Endothelial cell of umbilical vein (primary cell): ENCODE data around the gene CHI3L1. TPM values are rescaled to one million over a fixed set of nuclear protein-coding genes. Genes with fewer than 3 reads are reported as not detected.

ENCODE experiments used
- BruUV-seq: library from RNA; stranded (reverse); fragments of 400-500 nt; replicated peaks from 2 replicates; lab custom pipeline; 2021; lab: Mats Ljungman, UMichigan
- CTCF ChIA-PET: fragments of 300-600, 350-600 bp; sonication (Branson Sonifier 250); formaldehyde crosslinking; loops from one replicate; lab custom pipeline; 2021; ENCODE audit warnings: antibody characterized with exemption, inconsistent platforms; lab: Charles Lee
- POLR2A ChIA-PET: fragments of 300-600, 350-600 bp; sonication (Branson Sonifier 250); formaldehyde crosslinking; loops from one replicate; lab custom pipeline; 2021; ENCODE audit warnings: antibody characterized with exemption, inconsistent platforms; lab: Charles Lee
- DNase-seq: peaks from one replicate; pipeline ENCODE4 v3.0.0-alpha.2; 2011; ENCODE audit warnings: low read depth, low spot score
- FAIRE-seq: peaks from 2 replicates; lab custom pipeline; 2011; peaks lifted over from hg19 to GRCh38; lab: Jason Lieb, UNC
- H2AFZ ChIP-seq: 2 replicates; pipeline ENCODE4 v1.6.0; 2012; ENCODE audit warnings: low read depth, low read length, control low read depth, inconsistent platforms
- H3K27ac ChIP-seq: 2 replicates; pipeline ENCODE4 v1.5.1; 2011; ENCODE audit warnings: low read depth, mild to moderate bottlenecking, control low read depth, low read length, moderate library complexity; ENCODE audit not compliant: insufficient read depth
- H3K27me3 ChIP-seq, 2 experiments: 2 replicates each; pipeline versions ENCODE4 v1.6.0 to v1.6.1; 2011; ENCODE audit warnings: low read length in 2 of 2, mixed read lengths in 1 of 2; ENCODE audit not compliant: control insufficient read depth in 2 of 2, insufficient read depth in 2 of 2
- H3K36me3 ChIP-seq, 2 experiments: 2 replicates in 1 of 2; 3 replicates in 1 of 2; pipeline ENCODE4 v1.5.1; 2011; ENCODE audit warnings: low read length in 2 of 2, mild to moderate bottlenecking in 1 of 2, moderate library complexity in 1 of 2; ENCODE audit not compliant: control insufficient read depth in 2 of 2, insufficient read depth in 2 of 2; ENCODE audit errors: extremely low read depth in 1 of 2
- H3K4me1 ChIP-seq: 3 replicates; pipeline ENCODE4 v1.5.1; 2011; ENCODE audit warnings: mild to moderate bottlenecking, low read length; ENCODE audit not compliant: control insufficient read depth, insufficient read depth; ENCODE audit errors: extremely low read depth
- H3K4me2 ChIP-seq: 2 replicates; pipeline ENCODE4 v1.6.1; 2011; ENCODE audit warnings: low read length, control low read depth, mixed read lengths; ENCODE audit not compliant: insufficient read depth
- H3K4me3 ChIP-seq, 3 experiments: fragments of 200-600 bp in 1 of 3; sonication (generic), shearing (Covaris generic) in 1 of 3; replicated peaks in 1 of 3; 2 replicates each; pipeline ENCODE4 v1.5.1; 2011 to 2016; ENCODE audit warnings: control low read depth in 3 of 3, low read length in 3 of 3, mild to moderate bottlenecking in 2 of 3, inconsistent platforms in 1 of 3, low read depth in 1 of 3, moderate library complexity in 1 of 3; ENCODE audit not compliant: insufficient read depth in 1 of 3
- H3K79me2 ChIP-seq: 2 replicates; pipeline ENCODE4 v1.6.0; 2012; ENCODE audit warnings: low read length, inconsistent platforms; ENCODE audit not compliant: control insufficient read depth, insufficient read depth
- H3K9ac ChIP-seq: replicated peaks from 2 replicates; pipeline ENCODE3; 2011; ENCODE audit warnings: low read length, control low read depth; ENCODE audit not compliant: insufficient read depth; ENCODE audit errors: extremely low read depth
- H3K9me1 ChIP-seq: replicated peaks from 3 replicates; pipeline ENCODE4 v1.6.0; 2011; ENCODE audit warnings: mild to moderate bottlenecking, low read length; ENCODE audit not compliant: control insufficient read depth, insufficient read depth; ENCODE audit errors: extremely low read depth
- H3K9me3 ChIP-seq: replicated peaks from 2 replicates; pipeline ENCODE4 v1.5.1; 2012; ENCODE audit warnings: low read length, inconsistent platforms; ENCODE audit not compliant: control insufficient read depth, insufficient read depth
- H4K20me1 ChIP-seq: replicated peaks from 2 replicates; pipeline ENCODE3; 2011; ENCODE audit warnings: mild to moderate bottlenecking, low read length; ENCODE audit not compliant: control insufficient read depth, insufficient read depth; ENCODE audit errors: extremely low read depth
- EZH2 ChIP-seq: IDR thresholded peaks from 2 replicates; pipeline ENCODE4 v1.6.1; 2012; ENCODE audit warnings: borderline replicate concordance, low read depth, mild to moderate bottlenecking, moderate library complexity, low read length, inconsistent platforms; ENCODE audit not compliant: severe bottlenecking
- FOS ChIP-seq: IDR thresholded peaks from 2 replicates; pipeline ENCODE4 v1.6.1; 2011; ENCODE audit warnings: mild to moderate bottlenecking, low read length, moderate library complexity, borderline replicate concordance; ENCODE audit not compliant: insufficient read depth
- GATA2 ChIP-seq: IDR thresholded peaks from 2 replicates; pipeline ENCODE4 v1.7.0; 2011; ENCODE audit warnings: low read depth, mild to moderate bottlenecking, moderate library complexity, mixed read lengths, low read length; ENCODE audit not compliant: insufficient read length, insufficient read depth
- JUN ChIP-seq: IDR thresholded peaks from 2 replicates; pipeline ENCODE4 v1.6.1; 2011; ENCODE audit warnings: borderline replicate concordance, low read depth; ENCODE audit not compliant: insufficient read length, insufficient read depth
- MYC ChIP-seq: IDR thresholded peaks from one replicate; pipeline ENCODE4 v1.6.1; 2011; ENCODE audit warnings: mild to moderate bottlenecking, low read depth, low read length
- POLR2A ChIP-seq: IDR thresholded peaks from 2 replicates; pipeline ENCODE4 v1.6.1; 2012; ENCODE audit warnings: low read depth, mild to moderate bottlenecking, control low read depth, low read length
- POLR2AphosphoS5 ChIP-seq: IDR thresholded peaks from 2 replicates; pipeline ENCODE4 v1.6.1; 2012; ENCODE audit warnings: low read depth, mild to moderate bottlenecking, control low read depth, low read length, moderate library complexity; ENCODE audit not compliant: insufficient read depth
- dilution Hi-C: fragments of 300-500 bp; cut with MboI; formaldehyde crosslinking; loops from one replicate; pipeline ENCODE4 v1.15.0; 2019; ENCODE audit warnings: low sequenced_read_pairs; ENCODE audit not compliant: extremely low pct_ligation_motif_present
- intact Hi-C: fragments of 100-400 bp; cut with micrococcal nuclease; formaldehyde crosslinking; loops from one replicate; pipeline ENCODE4 v1.10.0; 2022
- polyA plus RNA-seq, 4 experiments: library from polyadenylated mRNA; depleted of rRNA in 3 of 4; stranded (reverse) in 3 of 4; unstranded in 1 of 4; fragments of >200 nt; gene quantifications; 2 replicates each; pipeline versions ENCODE4 v1.2.1 to v1.2.3, GENCODE V29; 2011 to 2012; ENCODE audit warnings: missing spikeins in 1 of 4
- total RNA-seq: library from RNA; stranded (reverse); gene quantifications from 2 replicates; pipeline ENCODE4 v1.2.3, GENCODE V29; 2021
- TF ChIP-seq, protein P1 (sequence below): IDR thresholded peaks from 2 replicates; pipeline ENCODE4 v1.6.1; 2011; ENCODE audit not compliant: insufficient read depth, insufficient read length
- TF ChIP-seq, protein P2 (sequence below), 2 donors: IDR thresholded peaks; 1 replicate in 1 of 2; 2 replicates in 1 of 2; pipeline ENCODE4 v1.5.1; 2011; ENCODE audit warnings: low read length in 2 of 2, mild to moderate bottlenecking in 2 of 2, moderate library complexity in 2 of 2, control low read depth in 1 of 2, inconsistent platforms in 1 of 2, low read depth in 1 of 2; ENCODE audit not compliant: insufficient read depth in 1 of 2; ENCODE audit errors: extremely low read depth in 1 of 2

The CHI3L1 gene
- total and polyA plus RNA-seq, 2 donors (not counting 3 experiments of a cell fraction or from before 2014, with no cell fraction given): not detected

DNA sequence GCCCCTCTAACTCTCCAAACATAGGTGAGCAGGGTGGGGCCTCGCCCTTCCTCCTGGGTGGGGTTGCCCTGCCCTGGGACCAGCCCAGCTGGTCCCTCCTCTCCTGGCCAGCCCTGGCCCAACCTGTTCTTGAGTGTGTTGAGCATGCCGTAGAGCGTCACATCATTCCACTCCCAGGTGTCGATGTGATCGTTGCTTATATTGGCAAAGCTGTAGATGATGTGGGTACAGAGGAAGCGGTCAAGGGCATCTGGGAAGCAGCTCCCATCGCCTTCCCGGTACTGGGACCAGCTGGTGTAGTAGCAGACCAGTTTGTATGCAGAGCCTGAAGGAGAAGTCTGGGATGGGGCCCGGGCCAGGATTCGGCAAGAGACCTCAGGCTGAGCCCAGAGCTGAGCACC is 1.4 kb downstream of the CHI3L1 start:
- intact Hi-C loops: no loop called here
- no peaks in the 10 kb centered on the region for H3K4me1 ChIP-seq
- no peaks in the 10 kb centered on the region for H3K79me2 ChIP-seq
- H3K27ac ChIP-seq: no peak overlapping the region
- H3K9ac ChIP-seq: no peak overlapping the region
- dilution Hi-C loops: no loop called here
- no peaks in the 10 kb centered on the region for H3K9me3 ChIP-seq
- no peaks in the 10 kb centered on the region for H3K9me1 ChIP-seq
- H3K4me3 ChIP-seq: no peak overlapping the region
- no peak for TF ChIP-seq JUN
- H3K4me2 ChIP-seq: no peak overlapping the region
- H3K27me3 ChIP-seq: peaks cover 15 to 17% of the 10 kb centered on the region in 2 experiments
- no peaks in the 10 kb centered on the region for H3K36me3 ChIP-seq
- H2AFZ ChIP-seq: no peak overlapping the region
- no peak for FAIRE-seq
- H4K20me1 ChIP-seq: no peaks in the 10 kb centered on the region
- ChIA-PET POLR2A (no interaction called here), CTCF (interaction anchor here (0.9 to 2.7 kb wide), 3 partner anchors 13 to 145 kb away, joined by 4 to 9 read pairs (median 8); no protein-coding TSS in a partner anchor)
- no TSS peak for BruUV-seq
- DNase-seq: no peak

DNA sequence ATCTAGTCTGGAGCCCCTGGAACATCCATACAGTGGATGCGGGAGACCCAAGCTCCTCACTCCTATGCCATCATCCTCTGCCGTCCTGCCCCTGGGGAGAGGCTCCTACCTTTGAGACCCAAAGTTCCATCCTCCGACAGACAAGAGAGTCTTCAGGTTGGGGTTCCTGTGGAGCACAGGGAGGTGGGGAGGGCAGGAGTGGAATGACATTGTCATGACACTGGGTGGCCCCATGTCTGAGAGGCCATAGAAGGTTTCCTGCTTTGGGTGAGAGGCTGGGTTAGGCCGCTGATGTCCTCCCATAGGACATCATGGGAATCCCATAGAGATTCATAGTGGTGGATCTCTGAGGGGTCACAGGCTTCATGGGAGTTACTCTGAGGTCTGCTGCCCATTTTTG is 2.0 kb downstream of the CHI3L1 start:
- no TSS peak for BruUV-seq
- no peaks in the 10 kb centered on the region for H3K36me3 ChIP-seq
- TF ChIP-seq POLR2AphosphoS5: no peak
- no peak for TF ChIP-seq POLR2A
- TF ChIP-seq, protein P1, sequence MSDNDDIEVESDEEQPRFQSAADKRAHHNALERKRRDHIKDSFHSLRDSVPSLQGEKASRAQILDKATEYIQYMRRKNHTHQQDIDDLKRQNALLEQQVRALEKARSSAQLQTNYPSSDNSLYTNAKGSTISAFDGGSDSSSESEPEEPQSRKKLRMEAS: no peak
- TF ChIP-seq, protein P2, sequence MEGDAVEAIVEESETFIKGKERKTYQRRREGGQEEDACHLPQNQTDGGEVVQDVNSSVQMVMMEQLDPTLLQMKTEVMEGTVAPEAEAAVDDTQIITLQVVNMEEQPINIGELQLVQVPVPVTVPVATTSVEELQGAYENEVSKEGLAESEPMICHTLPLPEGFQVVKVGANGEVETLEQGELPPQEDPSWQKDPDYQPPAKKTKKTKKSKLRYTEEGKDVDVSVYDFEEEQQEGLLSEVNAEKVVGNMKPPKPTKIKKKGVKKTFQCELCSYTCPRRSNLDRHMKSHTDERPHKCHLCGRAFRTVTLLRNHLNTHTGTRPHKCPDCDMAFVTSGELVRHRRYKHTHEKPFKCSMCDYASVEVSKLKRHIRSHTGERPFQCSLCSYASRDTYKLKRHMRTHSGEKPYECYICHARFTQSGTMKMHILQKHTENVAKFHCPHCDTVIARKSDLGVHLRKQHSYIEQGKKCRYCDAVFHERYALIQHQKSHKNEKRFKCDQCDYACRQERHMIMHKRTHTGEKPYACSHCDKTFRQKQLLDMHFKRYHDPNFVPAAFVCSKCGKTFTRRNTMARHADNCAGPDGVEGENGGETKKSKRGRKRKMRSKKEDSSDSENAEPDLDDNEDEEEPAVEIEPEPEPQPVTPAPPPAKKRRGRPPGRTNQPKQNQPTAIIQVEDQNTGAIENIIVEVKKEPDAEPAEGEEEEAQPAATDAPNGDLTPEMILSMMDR (IDR thresholded peaks at IDR 0.05; ENCODE audit: extremely low read depth in 1 of 2, insufficient read depth in 1 of 2, low read depth in 1 of 2, low read length in 2 of 2): no peak
- no peak for TF ChIP-seq MYC
- no peak for TF ChIP-seq FOS
- TF ChIP-seq GATA2: no peak
- TF ChIP-seq JUN: no peak
- TF ChIP-seq EZH2: no peak
- no peaks in the 10 kb centered on the region for H4K20me1 ChIP-seq
- H3K4me2 ChIP-seq: no peak overlapping the region
- DNase-seq (no peak), FAIRE-seq (no peak)
- peaks cover 13 to 15% of the 10 kb centered on the region in 2 experiments for H3K27me3 ChIP-seq
- no peaks in the 10 kb centered on the region for H3K79me2 ChIP-seq
- H3K27ac ChIP-seq: no peak overlapping the region
- no peaks in the 10 kb centered on the region for H3K9me3 ChIP-seq
- intact Hi-C loops (no loop called here), dilution Hi-C loops (no loop called here)
- ChIA-PET POLR2A (no interaction called here), CTCF (interaction anchor here (1.0 to 2.7 kb wide), 3 partner anchors 12 to 145 kb away, joined by 3 to 9 read pairs (median 8); no protein-coding TSS in a partner anchor)
- H2AFZ ChIP-seq: no peak overlapping the region
- H3K9me1 ChIP-seq: no peaks in the 10 kb centered on the region
- H3K4me1 ChIP-seq: no peaks in the 10 kb centered on the region
- H3K4me3 ChIP-seq: no peak overlapping the region
- no peak overlapping the region for H3K9ac ChIP-seq
